Measurements from ENCODE around the gene CHST11. TPM values are rescaled to one million over a fixed set of nuclear protein-coding genes. Genes with fewer than 3 reads are reported as not detected.

CHST11 gene
- total RNA-seq, 1 experiment from 2014 or later: 6.7 TPM

GRCh38 chr12:104434129-104434528, 22.6 kb upstream of the CHST11 start:
- H3K14ac ChIP-seq (ENCODE audit: insufficient read depth, low read length): no peak overlapping the region
- no peak overlapping the region for H4K5ac ChIP-seq (ENCODE audit: insufficient read length, low read depth, low read length)
- peaks cover 1% of the 10 kb centered on the region; the same call in 1 of the 2 replicates for H3K27me3 Mint-ChIP-seq (ENCODE audit: low read depth)
- no peak overlapping the region for H2BK20ac ChIP-seq (ENCODE audit: low read depth, low read length, poor library complexity, severe bottlenecking)
- no peak overlapping the region for H3K4me3 Mint-ChIP-seq
- no peaks in the 10 kb centered on the region for H3K27me3 ChIP-seq (ENCODE audit: insufficient read depth, low read length)
- H3K27ac Mint-ChIP-seq: no peak overlapping the region
- no peak overlapping the region for H3K27ac ChIP-seq (ENCODE audit: insufficient read length, low read depth, low read length)
- no peaks in the 10 kb centered on the region for H3K9me3 Mint-ChIP-seq
- H3K36me3 Mint-ChIP-seq (ENCODE audit: insufficient read depth in 1 of 3, low read depth in 3 of 3): no peaks in the 10 kb centered on the region
- WGBS (ENCODE audit: extremely low coverage, insufficient read length, low lambda C conversion rate): no CpG with 5 or more reads among the region's 1 CpG
- H2BK15ac ChIP-seq (ENCODE audit: low read depth, low read length): no peak overlapping the region
- no peak overlapping the region for H3K18ac ChIP-seq (ENCODE audit: insufficient read length, low read depth, low read length)
- H2BK12ac ChIP-seq (ENCODE audit: insufficient read length, low read depth, low read length): no peak overlapping the region
- no peaks in the 10 kb centered on the region for H3K9me3 ChIP-seq (ENCODE audit: control insufficient read depth, low read depth, low read length)
- no peak overlapping the region for H3T11ph ChIP-seq (ENCODE audit: low read length)
- H3K4me2 ChIP-seq (ENCODE audit: insufficient read depth, insufficient read length, low read length): no peak overlapping the region
- no peak overlapping the region for H2AFZ ChIP-seq (ENCODE audit: low read length)
- H4K91ac ChIP-seq (ENCODE audit: insufficient read length, low read depth, low read length): no peak overlapping the region
- no peak overlapping the region for H2BK120ac ChIP-seq (ENCODE audit: low read depth, low read length, poor library complexity, severe bottlenecking)
- no peaks in the 10 kb centered on the region for H3K23me2 ChIP-seq (ENCODE audit: insufficient read length, low read depth, low read length, poor library complexity, severe bottlenecking)
- no peak overlapping the region for H3K23ac ChIP-seq (ENCODE audit: insufficient read length, low read depth, low read length)
- H3K9ac ChIP-seq (ENCODE audit: extremely low read depth, insufficient read length, low read length): no peak overlapping the region
- H3K56ac ChIP-seq (ENCODE audit: insufficient read length, low read depth, low read length): no peak overlapping the region
- H4K8ac ChIP-seq (replicated peaks; ENCODE audit: insufficient read length, low read depth, low read length): no peak overlapping the region
- peaks cover 0 to 4% of the 10 kb centered on the region in 2 experiments; a peak in 2 of 4 replicates for H3K4me1 Mint-ChIP-seq
- H4K20me1 ChIP-seq (ENCODE audit: control insufficient read depth, insufficient read depth, insufficient read length): no peaks in the 10 kb centered on the region
- no peak overlapping the region for H2AK5ac ChIP-seq (ENCODE audit: insufficient read length, low read length)
- no peak for DNase-seq
- no peaks in the 10 kb centered on the region for H3K4me1 ChIP-seq (ENCODE audit: insufficient read depth, low read length)
- H3K79me2 ChIP-seq (ENCODE audit: insufficient read depth, low read length): no peaks in the 10 kb centered on the region
- TF ChIP-seq CTCF (conservative IDR thresholded peaks at IDR 0.05): no peak
- no peaks in the 10 kb centered on the region for H3K79me1 ChIP-seq (ENCODE audit: insufficient read depth, low read depth, low read length, poor library complexity, severe bottlenecking)
- H3K4ac ChIP-seq (ENCODE audit: low read depth, low read length): no peak overlapping the region
- no peak overlapping the region for H2BK5ac ChIP-seq (ENCODE audit: insufficient read length, low read length)
